Lower leg skin (tissue), 3 donors: Measurements from ENCODE around the gene POLR3A.

ENCODE experiments used
- POLR2A ChIP-seq, 2 donors: fragments of 450-650 bp; IDR thresholded peaks; one replicate each; pipeline ENCODE4 v1.6.1; 2016 to 2017; ENCODE audit warnings: antibody characterized with exemption in 2 of 2, mild to moderate bottlenecking in 1 of 2, moderate library complexity in 1 of 2
- TF ChIP-seq, protein P1 (sequence below), 3 donors: fragments of 450-650 bp; IDR thresholded peaks; one replicate each; pipeline ENCODE4 v1.5.1; 2016; ENCODE audit warnings: antibody characterized with exemption in 3 of 3, mild to moderate bottlenecking in 3 of 3, moderate library complexity in 2 of 3

DNA sequence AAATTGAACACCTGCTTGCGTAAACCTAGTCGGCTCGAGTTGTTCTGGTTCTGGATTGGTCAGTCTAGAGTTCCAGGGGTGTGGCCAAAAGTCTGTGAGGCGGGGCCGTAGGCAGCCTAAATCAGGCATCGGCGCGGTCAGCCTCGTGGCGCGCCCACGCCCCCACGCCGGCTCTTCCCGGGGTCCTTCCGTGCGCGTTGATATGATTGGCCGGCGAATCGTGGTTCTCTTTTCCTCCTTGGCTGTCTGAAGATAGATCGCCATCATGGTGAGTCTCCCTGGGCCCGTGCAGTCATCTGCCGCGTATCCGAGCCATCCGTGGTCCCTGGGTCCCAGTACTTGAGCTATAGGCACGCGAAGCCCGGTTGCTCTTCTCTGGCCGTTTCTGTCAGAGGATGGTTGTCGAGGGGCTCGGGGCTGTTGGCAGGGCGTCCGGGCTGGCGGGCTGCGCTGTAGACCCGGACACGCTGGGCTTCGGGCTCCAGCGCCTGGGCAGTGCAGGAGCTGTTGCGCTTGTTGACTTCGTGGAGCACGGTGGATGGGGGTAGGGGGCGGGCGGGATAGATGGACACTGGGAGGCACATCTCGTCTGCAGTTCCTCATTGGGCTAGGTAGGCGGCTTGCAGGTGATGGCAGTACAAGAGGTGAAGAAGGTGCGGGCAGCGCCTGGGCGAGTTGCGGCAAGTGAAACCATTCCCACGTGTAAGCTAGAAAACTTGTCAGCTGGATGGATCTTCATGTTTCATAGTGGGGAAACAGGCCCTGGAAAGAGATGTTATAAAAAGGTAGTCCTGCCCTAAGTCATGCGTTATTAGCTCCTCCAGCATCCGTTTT, 4.5 kb upstream of the POLR3A start, which contains the start of gene RPS24:
- TF ChIP-seq, protein P1, sequence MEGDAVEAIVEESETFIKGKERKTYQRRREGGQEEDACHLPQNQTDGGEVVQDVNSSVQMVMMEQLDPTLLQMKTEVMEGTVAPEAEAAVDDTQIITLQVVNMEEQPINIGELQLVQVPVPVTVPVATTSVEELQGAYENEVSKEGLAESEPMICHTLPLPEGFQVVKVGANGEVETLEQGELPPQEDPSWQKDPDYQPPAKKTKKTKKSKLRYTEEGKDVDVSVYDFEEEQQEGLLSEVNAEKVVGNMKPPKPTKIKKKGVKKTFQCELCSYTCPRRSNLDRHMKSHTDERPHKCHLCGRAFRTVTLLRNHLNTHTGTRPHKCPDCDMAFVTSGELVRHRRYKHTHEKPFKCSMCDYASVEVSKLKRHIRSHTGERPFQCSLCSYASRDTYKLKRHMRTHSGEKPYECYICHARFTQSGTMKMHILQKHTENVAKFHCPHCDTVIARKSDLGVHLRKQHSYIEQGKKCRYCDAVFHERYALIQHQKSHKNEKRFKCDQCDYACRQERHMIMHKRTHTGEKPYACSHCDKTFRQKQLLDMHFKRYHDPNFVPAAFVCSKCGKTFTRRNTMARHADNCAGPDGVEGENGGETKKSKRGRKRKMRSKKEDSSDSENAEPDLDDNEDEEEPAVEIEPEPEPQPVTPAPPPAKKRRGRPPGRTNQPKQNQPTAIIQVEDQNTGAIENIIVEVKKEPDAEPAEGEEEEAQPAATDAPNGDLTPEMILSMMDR (IDR thresholded peaks at IDR 0.05): no peak
- TF ChIP-seq POLR2A (IDR thresholded peaks at IDR 0.05): no peak
